K562 (cell line): ENCODE measurements around the gene NABP2. TPM values are rescaled to one million over a fixed set of nuclear protein-coding genes. Genes with fewer than 3 reads are reported as not detected.

Experiments used
- ARNT ChIP-seq, 2 experiments: fragments of 450-650 bp; IDR thresholded peaks; 2 replicates each; pipeline ENCODE4 v1.6.1; 2016; ENCODE audit warnings: mild to moderate bottlenecking in 1 of 2
- CREB1 ChIP-seq, 2 experiments: sonication (generic) in 1 of 2; formaldehyde crosslinking in 1 of 2; IDR thresholded peaks; 2 replicates each; pipeline versions ENCODE4 v1.6.1 to v1.8.0; 2012 to 2022; ENCODE audit warnings: inconsistent platforms in 1 of 2, mild to moderate bottlenecking in 1 of 2, missing genetic modification reagents in 1 of 2, moderate library complexity in 1 of 2
- DACH1 ChIP-seq: fragments of 450-650 bp; IDR thresholded peaks from 2 replicates; pipeline ENCODE4 v1.6.1; 2018; ENCODE audit not compliant: partially characterized antibody
- DEAF1 ChIP-seq: fragments of 450-650 bp; formaldehyde crosslinking; IDR thresholded peaks from 2 replicates; pipeline ENCODE4 v1.4.0; 2020; ENCODE audit warnings: mild to moderate bottlenecking, moderate library complexity
- E2F4 ChIP-seq: sonication (generic); formaldehyde crosslinking; IDR thresholded peaks from 2 replicates; pipeline ENCODE4 v1.8.0; 2022; ENCODE audit warnings: mild to moderate bottlenecking, low read depth, missing genetic modification reagents
- EP300 ChIP-seq: IDR thresholded peaks from 2 replicates; pipeline ENCODE4 v1.6.1; 2012; ENCODE audit warnings: low read length, improper control_type of control experiment
- FOXM1 ChIP-seq, 2 experiments: fragments of 450-650 bp in 1 of 2; sonication (generic) in 1 of 2; formaldehyde crosslinking in 1 of 2; IDR thresholded peaks; 2 replicates each; pipeline versions ENCODE4 v1.6.1 to v1.9.0; 2017 to 2022; ENCODE audit warnings: low read depth in 2 of 2, mild to moderate bottlenecking in 2 of 2, missing genetic modification reagents in 1 of 2, moderate library complexity in 1 of 2
- JUN ChIP-seq, 2 experiments: sonication (generic) in 1 of 2; formaldehyde crosslinking in 1 of 2; IDR thresholded peaks; 2 replicates each; pipeline versions ENCODE4 v1.6.1 to v1.8.0; 2012 to 2022; ENCODE audit warnings: borderline replicate concordance in 2 of 2, mild to moderate bottlenecking in 2 of 2, improper control_type of control experiment in 1 of 2, low read depth in 1 of 2, low read length in 1 of 2, missing genetic modification reagents in 1 of 2
- JUNB ChIP-seq: fragments of 450-650 bp; formaldehyde crosslinking; conservative IDR thresholded peaks from 2 replicates; pipeline ENCODE4 v1.4.0; 2020; ENCODE audit warnings: mild to moderate bottlenecking
- KDM5B ChIP-seq: fragments of 200-600 bp; sonication (generic); IDR thresholded peaks from 2 replicates; pipeline ENCODE4 v1.6.1; 2012; ENCODE audit warnings: low read depth, mild to moderate bottlenecking, moderate library complexity, low read length, control low read depth, inconsistent platforms; ENCODE audit not compliant: insufficient replicate concordance
- L3MBTL2 ChIP-seq: fragments of 450-650 bp; IDR thresholded peaks from 2 replicates; pipeline ENCODE4 v1.6.1; 2016; ENCODE audit warnings: mild to moderate bottlenecking, moderate library complexity
- PCBP1 ChIP-seq: fragments of 200-400 bp; formaldehyde crosslinking; IDR thresholded peaks from 2 replicates; pipeline ENCODE4 v1.6.1; 2018; ENCODE audit warnings: mild to moderate bottlenecking, low read depth, low read length; ENCODE audit not compliant: poor library complexity, severe bottlenecking
- RCOR1 ChIP-seq, 2 experiments: IDR thresholded peaks; 2 replicates each; pipeline ENCODE4 v1.6.1; 2012; ENCODE audit warnings: low read depth in 2 of 2, low read length in 2 of 2, borderline replicate concordance in 1 of 2, improper control_type of control experiment in 1 of 2
- SAFB ChIP-seq: fragments of 200-400 bp; formaldehyde crosslinking; IDR thresholded peaks from 2 replicates; pipeline ENCODE4 v1.6.1; 2017; ENCODE audit warnings: low read depth, low read length, borderline replicate concordance
- SIN3B ChIP-seq: fragments of 450-650 bp; IDR thresholded peaks from 2 replicates; pipeline ENCODE4 v1.6.1; 2017; ENCODE audit warnings: low read depth, mild to moderate bottlenecking, moderate library complexity
- SP2 ChIP-seq: IDR thresholded peaks from 2 replicates; pipeline ENCODE4 v1.6.1; 2011; ENCODE audit warnings: mild to moderate bottlenecking, low read depth, low read length, moderate library complexity; ENCODE audit not compliant: poor library complexity, severe bottlenecking; ENCODE audit errors: extremely low read depth
- U2AF2 ChIP-seq: fragments of 200-400 bp; formaldehyde crosslinking; optimal IDR thresholded peaks from 2 replicates; pipeline ENCODE3; 2017; ENCODE audit warnings: low read depth, mild to moderate bottlenecking, low read length
- ZFP30 ChIP-seq: fragments of 250-450 bp; sonication (Bioruptor Pico); IDR thresholded peaks from 2 replicates; pipeline ENCODE4 v1.8.0; 2022; ENCODE audit warnings: moderate library complexity, mild to moderate bottlenecking, inconsistent platforms, borderline replicate concordance
- ZNF197 ChIP-seq: fragments of 200-800 bp; sonication (Bioruptor generic); IDR thresholded peaks from 2 replicates; pipeline ENCODE4 v1.6.1; 2016; ENCODE audit warnings: low read depth, missing genetic modification characterization, missing compliant biosample characterization
- polyA plus RNA-seq, 8 experiments: library from polyadenylated mRNA; depleted of rRNA in 4 of 8; stranded (reverse) in 5 of 8; unstranded in 3 of 8; fragments of >200 nt; fragmentation: Nextera tagmentation in 2 of 8; fragmentation: Illumina TruSeq in 1 of 8; extraction: Ambion mirVana in 2 of 8; extraction: Trizol in 1 of 8; gene quantifications; 2 replicates each; pipeline versions ENCODE4 v1.2.1 to v1.2.3, GENCODE V29; 2011 to 2014; ENCODE audit warnings: inconsistent platforms in 1 of 8, missing spikeins in 1 of 8
- total RNA-seq, 7 experiments: library from RNA; depleted of rRNA in 6 of 7; stranded (reverse); fragments of >200 nt in 6 of 7; fragmentation: Illumina TruSeq in 2 of 7; extraction: Trizol in 2 of 7; gene quantifications; 2 replicates each; pipeline versions ENCODE4 v1.2.1 to v1.2.3, GENCODE V29; 2011 to 2021; ENCODE audit warnings: low replicate concordance in 1 of 7

The NABP2 gene
- total and polyA plus RNA-seq, 9 of the 15 experiments (the other 6 are each of a cell fraction or from before 2014, with no cell fraction given): 11.3 to 60.6 (median 43.5) TPM

DNA sequence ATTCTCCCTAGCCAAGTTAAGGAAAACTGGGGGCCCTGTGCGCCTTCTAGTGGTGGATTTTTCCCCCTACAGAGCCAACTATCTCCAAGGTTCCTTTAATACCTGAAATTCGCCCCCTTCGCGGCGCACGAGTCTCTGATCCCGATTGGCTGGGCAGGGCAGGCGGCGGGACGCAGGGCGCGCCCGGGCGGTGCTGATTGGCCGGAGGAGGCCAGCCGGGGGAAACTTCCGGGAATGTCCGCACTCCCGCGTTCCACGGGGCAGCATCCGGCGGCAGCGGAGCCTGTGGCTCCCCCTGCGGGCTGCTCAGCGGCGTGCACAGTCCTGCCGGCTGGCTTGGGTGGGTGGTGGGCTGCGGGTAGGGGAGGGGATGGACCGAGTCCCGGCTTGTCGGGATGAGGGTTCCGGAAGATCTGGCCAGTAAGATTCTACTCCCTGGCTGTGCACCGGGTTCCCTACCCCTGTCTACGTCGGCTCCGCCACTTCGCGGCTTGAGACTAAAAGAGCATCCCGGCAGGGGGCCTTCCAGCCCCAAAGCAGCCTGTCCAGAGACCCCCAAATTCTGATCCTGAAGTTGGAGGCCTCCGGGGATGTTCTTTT is at the start of gene NABP2 (continued):
- TF ChIP-seq SP2 (peak; percentile 70), ZNF197 (CRISPR knock-in tag) (peak; percentile 68; the same call in 1 of the 2 replicates), SAFB (peak; percentile 33; the same call in 1 of the 2 replicates), ZFP30 (CRISPR knock-in tag) (no peak), L3MBTL2 (peak; percentile 93), FOXM1 (IDR thresholded peaks at IDR 0.05; ENCODE audit: low read depth) (peak; percentile 41; the same call in 1 of the 2 replicates), FOXM1 (CRISPR knock-in tag; IDR thresholded peaks at IDR 0.05; ENCODE audit: low read depth) (no peak), CREB1 (IDR thresholded peaks at IDR 0.05) (peak; percentile 45), CREB1 (CRISPR knock-in tag; IDR thresholded peaks at IDR 0.05) (peak; percentile 78), U2AF2 (no peak), SIN3B (peak; percentile 75), JUN (IDR thresholded peaks at IDR 0.05; ENCODE audit: borderline replicate concordance, low read depth, low read length) (peak; percentile 34; the same call in 1 of the 2 replicates), JUN (CRISPR knock-in tag; IDR thresholded peaks at IDR 0.05; ENCODE audit: borderline replicate concordance) (no peak), DEAF1 (peak; percentile 45; the same call in 1 of the 2 replicates), RCOR1 (IDR thresholded peaks at IDR 0.05; ENCODE audit: borderline replicate concordance in 1 of 2, low read depth in 2 of 2, low read length in 2 of 2) (peak in 1 of 2 experiments; percentile 81; a peak in 2 of 4 replicates), KDM5B (peak; percentile 40), JUNB (CRISPR knock-in tag) (no peak), ARNT (IDR thresholded peaks at IDR 0.05) (0 out of 4 replicates have a peak, but pooled peaks of 1 of the 2 experiments have one; percentile 53), E2F4 (peak; percentile 69), PCBP1 (peak; percentile 80), EP300 (0 out of 2 replicates have a peak, but pooled peaks have one; percentile 29), DACH1 (peak; percentile 16)
